GM21825 (cell line): ENCODE measurements around the gene FOXB2.
"Not testable (repeated sequence)": the region's sequence is repeated elsewhere in the genome, so short reads cannot be mapped to it uniquely, and the experiment has no call there.

Source experiments
- ATAC-seq: cut with Tn5 transposase; IDR thresholded peaks from one replicate; pipeline ENCODE4 v1.9.1; 2021; ENCODE audit warnings: mild to moderate bottlenecking, moderate library complexity; ENCODE audit not compliant: unreplicated experiment

Gene FOXB2

DNA sequence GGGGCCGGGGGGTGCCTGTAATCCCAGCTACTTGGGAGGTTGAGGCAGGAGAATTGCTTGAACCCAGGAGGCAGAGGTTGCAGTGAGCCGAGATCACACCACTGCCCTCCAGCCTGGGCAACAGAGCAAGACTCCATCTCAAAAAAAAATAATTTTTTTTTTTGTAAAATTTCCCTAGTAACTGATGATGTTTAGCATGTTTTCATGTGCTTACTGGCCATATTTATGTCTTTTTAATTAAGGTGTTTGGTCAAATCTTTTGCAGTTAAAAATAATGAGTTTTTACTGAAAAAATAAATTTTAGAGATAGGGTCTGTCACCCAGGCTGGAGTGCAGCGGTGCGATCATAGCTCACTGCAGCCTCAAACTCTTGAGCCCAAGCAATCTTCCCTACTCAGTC, 24.3 kb downstream of the FOXB2 start:
- ATAC-seq: not testable (repeated sequence)

DNA sequence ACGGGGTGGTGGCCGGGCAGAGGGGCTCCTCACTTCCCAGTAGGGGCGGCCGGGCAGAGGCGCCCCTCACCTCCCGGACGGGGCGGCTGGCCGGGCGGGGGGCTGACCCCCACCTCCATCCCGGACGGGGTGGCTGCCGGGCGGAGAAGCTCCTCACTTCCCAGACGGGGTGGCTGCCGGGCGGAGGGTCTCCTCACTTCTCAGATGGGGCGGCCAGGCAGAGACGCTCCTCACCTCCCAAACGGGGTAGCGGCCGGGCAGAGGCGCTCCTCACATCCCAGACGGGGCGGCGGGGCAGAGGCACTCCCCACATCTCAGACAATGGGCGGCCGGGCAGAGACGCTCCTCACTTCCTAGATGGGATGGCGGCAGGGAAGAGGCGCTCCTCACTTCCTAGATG, 41.2 kb downstream of the FOXB2 start:
- not testable (repeated sequence) for ATAC-seq

DNA sequence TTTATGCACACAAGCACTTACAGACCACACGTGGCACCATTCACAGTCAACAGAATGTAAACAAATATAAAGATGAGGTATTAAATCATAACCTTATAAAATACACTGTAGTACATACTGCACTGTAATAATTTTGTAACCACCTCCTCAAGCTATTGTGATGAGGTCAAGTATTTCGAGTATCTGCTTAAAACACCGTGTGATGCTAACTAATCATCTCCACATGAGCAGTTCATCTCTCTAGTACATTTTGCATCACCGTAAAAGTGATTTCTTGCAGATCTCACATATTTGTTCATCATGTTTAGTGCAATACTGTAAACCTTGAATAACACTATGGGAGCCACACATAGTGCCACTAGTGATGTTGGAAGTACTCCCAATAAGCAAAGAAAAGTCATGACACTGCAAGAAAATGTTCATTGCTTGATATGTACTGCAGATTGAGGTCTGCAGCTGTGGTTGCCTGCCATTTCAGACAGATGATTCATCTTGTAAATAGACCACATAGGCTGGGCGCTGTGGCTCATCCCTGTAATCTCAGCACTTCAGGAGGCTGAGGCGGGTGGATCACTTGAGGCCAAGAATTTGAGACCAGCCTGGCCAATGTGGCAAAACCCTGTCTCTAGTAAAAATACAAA, 44.3 kb downstream of the FOXB2 start:
- no peak for ATAC-seq

DNA sequence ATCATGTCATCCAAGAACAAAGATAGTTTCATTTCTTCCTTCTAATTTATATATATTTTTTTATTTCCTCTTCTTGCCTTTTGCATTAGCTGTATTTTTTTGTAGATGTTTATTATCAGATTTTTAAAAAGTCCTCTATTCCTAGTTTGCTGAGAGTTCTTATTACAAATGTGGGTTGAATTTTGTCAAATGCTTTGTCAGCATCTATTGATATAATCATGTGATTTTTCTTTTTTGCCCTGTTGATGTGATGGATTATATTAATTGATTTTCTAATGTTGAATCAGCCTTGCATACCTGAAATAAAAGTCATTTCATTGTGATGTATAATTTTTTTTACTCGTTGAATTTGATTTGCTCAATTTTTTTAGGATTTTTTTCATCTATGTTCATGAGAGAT, 46.9 kb downstream of the FOXB2 start:
- no peak for ATAC-seq
